ENCODE measurements around the gene OPRL1.

DNA sequence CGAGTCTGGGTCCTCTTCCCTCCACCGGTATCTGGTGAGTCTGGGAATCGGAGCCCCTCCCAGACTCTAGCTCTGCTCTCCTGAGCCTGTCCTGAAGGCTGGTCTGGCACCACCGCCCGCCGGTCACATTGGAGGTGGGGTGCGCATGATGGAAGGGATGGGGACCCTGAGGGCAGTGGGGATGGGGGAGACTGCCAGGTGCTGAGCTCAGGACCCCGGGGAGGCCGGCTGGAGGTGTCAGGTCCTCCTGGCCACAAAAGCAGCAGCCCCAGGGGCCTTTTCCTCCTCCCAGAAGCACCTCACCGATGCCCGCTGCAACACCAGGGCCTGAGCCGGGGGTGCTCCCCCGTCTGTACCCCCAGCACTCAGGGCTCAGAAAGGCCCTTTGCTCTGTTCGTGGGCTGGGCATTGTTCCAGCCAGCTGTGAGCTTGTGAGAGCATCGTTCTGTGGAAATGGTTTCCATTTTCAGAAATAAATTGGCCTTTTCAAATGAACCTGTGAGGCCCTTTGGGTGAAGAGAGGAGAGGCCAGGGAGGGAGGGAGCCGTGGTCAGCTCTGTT, 30.0 kb downstream of the OPRL1 start:
- no peak for TF ChIP-seq CTCF (conservative IDR thresholded peaks at IDR 0.05)
- TF ChIP-seq EZH2 (IDR thresholded peaks at IDR 0.05; ENCODE audit: low read depth) = no peak

All from PC-9 (cell line).